GM18520 (cell line): ENCODE measurements around the gene SCUBE1.

Experiments used
- ATAC-seq: cut with Tn5 transposase; IDR thresholded peaks from one replicate; pipeline ENCODE4 v1.9.1; 2021; ENCODE audit not compliant: unreplicated experiment

Gene SCUBE1

DNA sequence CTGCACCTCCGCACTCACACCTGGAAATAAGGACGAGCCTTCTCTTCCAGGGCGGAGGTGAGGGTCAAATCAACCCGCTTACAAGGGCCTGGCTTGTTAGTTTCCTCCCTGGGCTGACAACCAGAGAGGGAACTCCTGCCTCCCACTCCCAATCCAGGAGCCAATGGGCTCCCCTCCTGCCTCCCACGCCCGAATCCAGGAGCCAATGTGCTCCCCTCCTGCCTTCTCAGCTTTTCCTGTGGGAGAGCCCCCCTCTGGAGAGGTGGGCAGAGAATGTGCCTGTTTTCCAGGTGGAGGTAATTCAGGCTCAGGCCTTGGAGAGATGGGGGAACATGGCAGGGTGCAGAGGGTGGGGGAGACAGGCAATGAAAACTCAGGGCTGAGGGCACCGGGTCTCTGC, 102.6 kb downstream of the SCUBE1 start:
- ATAC-seq, result no peak

GRCh38 chr22:43239956-43240355, 103.2 kb downstream of the SCUBE1 start:
- no peak for ATAC-seq

DNA sequence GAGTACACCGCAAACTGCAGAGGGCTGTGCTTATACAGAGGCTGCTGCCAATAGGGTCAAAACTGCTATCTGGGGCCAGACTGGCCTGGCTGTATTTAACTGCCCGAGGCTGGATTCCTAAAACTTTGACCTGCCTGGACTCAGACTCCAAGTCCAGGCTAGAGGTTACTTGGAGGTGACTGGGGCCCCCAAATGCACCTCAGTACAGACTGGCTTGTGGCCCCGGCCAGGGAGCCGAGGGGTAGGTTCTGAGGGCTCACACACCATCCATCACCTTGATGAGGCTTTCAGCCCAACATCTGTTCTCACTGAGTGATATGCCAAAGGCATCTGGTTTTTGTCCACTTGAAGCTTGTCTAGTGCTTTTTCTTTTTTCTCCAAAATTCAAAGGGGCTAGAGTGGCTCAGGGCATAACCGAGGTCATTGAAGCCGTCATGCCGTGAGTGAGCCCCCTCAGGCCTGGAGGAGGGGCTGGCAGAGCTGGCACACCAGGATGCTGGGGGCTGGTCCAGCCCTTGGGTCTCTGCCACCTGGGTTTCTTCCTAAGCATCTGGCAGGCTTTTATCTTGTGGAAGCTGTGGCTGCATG, 103.9 kb downstream of the SCUBE1 start:
- ATAC-seq, result no peak

- ATAC-seq, result no peak
Measured at GRCh38 chr22:43238526-43239006, 104.6 kb downstream of the SCUBE1 start.

DNA sequence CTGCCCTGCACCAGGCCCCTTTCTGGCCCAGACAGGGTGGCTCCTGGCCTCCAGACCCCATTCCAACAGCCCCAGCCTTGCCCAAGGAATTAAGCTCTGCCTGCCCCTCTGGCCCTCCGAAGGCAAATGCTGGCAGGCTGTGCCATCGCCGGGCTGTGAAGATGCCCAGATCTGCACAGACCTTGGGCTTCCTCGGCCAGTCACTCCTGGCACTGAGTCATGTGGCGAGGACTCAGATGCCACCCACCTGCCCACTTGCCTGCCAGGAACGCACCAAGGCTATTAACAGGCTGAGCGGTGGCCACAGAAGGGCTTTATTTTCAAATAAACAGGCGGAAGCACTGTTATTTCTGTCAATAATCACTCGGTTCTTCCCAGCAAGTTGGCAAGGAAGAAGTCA, 105.9 kb downstream of the SCUBE1 start:
- no peak for ATAC-seq

DNA sequence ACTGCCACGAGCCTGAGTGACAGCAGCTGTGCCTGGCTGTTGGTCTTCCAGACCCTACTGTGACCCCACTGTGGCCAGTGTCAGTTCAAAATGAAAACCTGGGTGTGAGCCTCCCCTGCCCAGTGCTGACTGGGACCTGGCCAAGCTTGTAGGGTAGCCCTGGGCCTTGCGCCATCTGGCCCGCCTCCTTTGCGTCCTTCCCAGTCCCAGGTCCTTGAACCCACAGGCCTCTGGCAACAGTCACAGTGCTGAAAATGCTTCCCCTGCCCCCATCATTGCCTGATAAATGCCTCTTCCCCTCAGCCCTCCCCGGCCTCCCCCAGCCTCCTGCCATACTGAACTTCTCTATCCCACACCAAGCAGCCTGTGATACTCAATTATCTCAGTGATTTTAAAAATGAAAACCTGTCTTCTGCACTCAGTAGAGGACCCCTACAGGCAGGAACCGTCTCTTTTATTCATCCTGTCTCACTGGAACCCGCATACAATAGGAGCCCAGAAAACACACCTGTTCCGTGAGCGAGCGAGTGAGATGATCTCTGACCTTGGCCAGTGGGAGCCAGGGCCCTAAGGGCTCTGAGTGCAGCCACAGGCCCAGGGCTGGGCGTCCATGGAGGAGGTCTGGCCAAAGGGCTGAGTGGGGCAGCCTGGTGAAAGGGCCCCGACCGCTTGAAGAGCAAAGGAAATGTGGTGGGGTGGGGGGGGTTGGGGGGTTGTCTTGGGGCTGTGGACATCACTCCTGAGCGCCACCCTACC, 106.6 kb downstream of the SCUBE1 start:
- ATAC-seq, result no peak

DNA sequence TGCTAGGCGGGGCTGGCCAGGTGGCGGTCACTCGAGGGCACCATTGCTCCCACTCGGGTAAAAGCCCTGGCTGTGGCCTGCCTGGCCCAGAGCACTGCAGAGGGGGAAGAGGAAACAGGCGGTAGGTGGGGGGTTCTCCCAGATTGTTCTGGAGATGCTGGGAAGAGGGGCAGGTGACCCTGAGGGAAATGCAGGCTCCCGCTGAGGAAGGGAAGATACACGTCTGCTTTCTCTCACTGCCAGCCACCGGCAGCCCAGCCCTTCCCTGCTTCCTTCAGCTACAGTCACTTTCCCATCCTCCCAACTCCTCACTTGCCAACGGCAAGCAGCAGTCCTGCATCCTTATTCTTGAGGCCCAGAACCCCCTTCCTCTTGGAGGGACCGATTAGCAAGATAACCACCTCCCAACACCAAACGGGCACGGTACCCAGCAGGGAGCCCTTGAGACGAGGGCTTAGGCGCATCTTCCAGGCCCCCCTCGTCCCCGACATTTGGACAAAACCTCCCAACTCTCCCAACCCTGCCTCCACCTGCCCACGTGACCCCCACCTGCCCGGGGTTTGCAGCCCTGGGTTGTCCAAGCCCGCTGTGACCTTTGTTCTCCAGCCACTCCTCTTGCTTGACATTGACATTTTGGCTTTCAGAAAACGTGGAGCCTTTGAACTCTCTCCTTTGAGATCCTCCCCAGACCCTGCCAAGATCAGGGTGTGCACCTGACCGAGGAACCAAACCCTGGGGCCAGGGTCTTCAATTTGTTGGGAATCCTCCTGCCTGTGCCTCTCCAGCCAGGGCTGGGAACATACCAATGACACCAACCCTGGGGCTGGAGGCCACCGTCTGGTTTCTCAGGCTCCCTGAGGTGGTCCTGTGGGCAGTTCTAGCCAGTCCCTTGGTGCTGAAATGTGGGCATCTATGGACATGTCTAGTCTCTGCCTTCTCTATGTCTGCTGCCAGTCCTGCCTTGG, 107.4 kb downstream of the SCUBE1 start:
- ATAC-seq, result no peak

- ATAC-seq, result no peak
Measured at GRCh38 chr22:43234264-43234988, 108.7 kb downstream of the SCUBE1 start.

GRCh38 chr22:43233529-43233928, 109.6 kb downstream of the SCUBE1 start:
- ATAC-seq, result no peak

- no peak for ATAC-seq
Measured at GRCh38 chr22:43232445-43232844, 110.7 kb downstream of the SCUBE1 start.

DNA sequence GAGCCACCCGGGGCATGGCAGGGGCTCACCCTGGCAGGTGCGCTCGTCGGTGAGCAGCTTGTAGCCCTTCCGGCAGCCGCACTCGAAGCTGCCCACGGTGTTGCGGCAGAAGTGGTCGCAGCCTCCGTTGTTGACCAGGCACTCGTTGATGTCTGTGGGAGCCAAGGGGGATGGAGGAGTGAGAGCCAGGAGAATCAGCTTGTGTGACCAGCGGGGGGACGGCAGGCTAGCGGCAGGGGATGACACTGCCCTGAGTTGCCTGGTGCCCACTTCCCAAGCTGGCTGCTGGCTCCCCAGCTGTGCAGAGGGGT, 111.5 kb downstream of the SCUBE1 start:
- ATAC-seq, result no peak

DNA sequence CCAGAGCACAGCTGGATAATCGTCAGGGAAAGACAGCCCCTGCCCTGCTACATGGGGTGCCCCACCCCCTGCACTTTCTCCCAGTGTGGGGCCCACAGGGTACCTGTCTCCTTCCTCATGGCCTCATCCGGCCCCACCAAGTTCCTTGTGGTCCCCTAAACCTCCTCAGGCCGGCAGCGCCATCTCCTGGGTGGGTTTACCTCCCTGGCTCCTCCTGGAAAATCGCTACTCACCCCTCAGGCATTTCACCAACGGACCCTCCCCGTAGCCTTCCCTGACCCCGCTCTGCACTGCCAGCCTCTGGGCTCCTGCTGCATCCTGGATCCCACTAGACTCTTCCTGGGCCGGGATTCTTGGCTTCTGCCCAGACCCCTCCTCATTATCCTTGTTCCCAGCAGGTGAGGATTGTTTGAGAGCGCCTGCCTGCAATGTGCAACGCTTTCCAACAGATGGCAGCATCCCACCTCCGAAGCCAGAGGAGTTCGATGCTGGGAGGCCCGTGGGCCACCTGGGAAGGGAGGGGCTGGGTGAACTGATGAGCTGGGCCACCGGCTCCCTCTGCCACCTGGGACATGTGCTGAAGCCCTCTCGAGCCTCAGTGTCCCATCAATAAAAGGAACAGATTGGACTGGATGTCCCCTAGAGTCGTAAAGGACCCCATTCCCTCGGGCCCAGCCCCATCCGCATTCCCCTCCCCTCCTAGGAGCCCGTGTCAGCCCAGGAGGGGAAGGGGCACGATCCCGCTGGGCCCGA, 112.0 kb downstream of the SCUBE1 start:
- no peak for ATAC-seq

DNA sequence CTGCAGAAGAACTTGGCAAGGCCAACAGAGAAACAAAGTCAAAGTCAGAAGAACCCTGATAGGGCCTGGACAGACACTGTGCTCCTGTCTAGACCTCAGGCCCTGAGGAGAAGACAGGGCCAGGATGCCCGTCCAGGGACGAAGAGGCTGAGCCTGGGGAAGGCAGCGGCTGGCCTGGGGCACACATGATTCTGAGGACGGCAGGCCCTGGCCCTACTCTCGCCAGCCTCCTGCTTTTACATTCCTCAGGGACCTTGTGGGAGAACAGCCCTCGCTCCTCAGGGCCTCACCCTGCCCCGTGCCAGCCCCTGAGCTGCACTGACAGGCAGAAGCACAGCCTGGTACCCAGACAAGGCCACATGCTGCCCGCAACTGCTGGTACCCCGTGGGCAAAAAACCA, 112.6 kb downstream of the SCUBE1 start:
- ATAC-seq, result no peak

- ATAC-seq, result no peak
Measured at GRCh38 chr22:43228863-43229262, 114.3 kb downstream of the SCUBE1 start.

DNA sequence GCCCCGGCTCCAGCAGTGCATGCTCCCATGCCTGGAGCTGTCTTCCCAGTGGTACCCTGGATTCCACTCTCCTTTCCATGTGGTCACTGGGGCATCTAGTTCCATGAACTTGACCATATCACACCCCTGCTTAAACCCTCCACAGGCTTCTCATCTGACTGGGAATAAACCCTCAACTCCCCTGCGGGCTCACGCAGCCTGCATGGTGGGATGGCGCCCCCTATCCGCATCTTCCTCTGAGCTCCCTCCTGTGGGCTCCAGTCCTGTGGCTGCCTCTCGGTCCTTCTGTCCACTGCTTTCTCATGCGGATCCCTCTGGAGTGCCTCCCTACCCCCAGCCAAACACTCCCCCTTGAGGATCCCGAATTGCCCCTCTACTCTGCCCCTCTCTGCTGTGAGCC, 114.8 kb downstream of the SCUBE1 start:
- no peak for ATAC-seq

GRCh38 chr22:43227239-43227630, 115.9 kb downstream of the SCUBE1 start:
- ATAC-seq, result no peak

DNA sequence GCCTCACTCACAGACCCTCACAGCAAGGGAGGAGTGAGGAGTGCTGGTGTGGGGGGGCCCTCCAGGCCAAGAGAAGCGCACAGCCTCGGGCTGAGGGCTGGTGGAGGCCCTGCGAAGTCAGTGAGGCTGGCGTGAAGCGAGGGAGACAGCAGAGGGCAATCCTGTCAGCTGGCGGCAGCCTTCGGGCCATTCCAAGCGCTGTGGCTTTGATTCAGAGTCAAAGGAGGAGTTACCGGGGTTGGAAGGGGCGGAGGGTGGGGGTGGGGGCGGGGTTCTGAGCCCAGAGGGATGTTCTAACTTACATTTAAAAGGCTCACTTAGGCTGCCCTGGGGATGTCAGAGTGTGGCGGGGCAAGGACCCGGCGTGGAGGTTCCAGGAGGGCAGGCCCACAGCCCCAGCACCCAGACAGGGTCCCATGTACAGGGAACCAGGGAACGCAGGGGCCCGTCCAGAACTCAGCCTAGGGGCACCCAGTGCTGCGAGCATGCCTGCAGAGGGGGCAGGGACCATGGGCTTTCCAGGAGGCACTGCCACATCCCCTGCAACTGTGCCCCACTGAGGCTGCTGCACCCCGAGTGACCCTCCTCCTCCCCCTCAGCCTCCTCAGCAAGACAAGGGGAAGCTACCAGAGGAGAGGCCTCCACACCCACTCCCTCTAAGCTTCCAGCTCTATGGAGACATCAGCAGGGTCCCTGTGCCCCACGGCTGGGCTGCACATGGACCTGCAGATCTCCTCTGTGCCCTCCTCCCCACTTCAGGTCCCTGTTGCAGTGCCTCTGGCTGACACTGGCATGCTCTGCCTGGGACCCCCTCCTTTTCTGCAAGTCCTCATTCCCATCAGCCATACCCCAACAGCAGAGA, 116.6 kb downstream of the SCUBE1 start:
- no peak for ATAC-seq

- ATAC-seq, result no peak
Measured at GRCh38 chr22:43225609-43226008, 117.6 kb downstream of the SCUBE1 start.

- no peak for ATAC-seq
Measured at GRCh38 chr22:43222987-43223386, 120.2 kb downstream of the SCUBE1 start.
